C4-2B (cell line): ENCODE results near the gene PHKA1.
A peak's percentile ranks its signal among the peaks of the same experiment; 100 is the strongest.
"Not testable (repeated sequence)": the region's sequence is repeated elsewhere in the genome, so short reads cannot be mapped to it uniquely, and the experiment has no call there.

ENCODE experiments used
- H3K27ac ChIP-seq: fragments of 450-650 bp; 2 replicates; pipeline ENCODE4 v1.5.1; 2017
- CTCF ChIP-seq: fragments of 450-650 bp; conservative IDR thresholded peaks from 2 replicates; pipeline ENCODE4 v1.5.1; 2017; ENCODE audit warnings: mild to moderate bottlenecking
- ZFX ChIP-seq: fragments of 450-650 bp; IDR thresholded peaks from 2 replicates; pipeline ENCODE4 v1.6.1; 2017

The PHKA1 gene

GRCh38 chrX:72624194-72624593 is 89.9 kb downstream of the PHKA1 start:
- H3K27ac ChIP-seq, result no peak overlapping the region
- TF ChIP-seq CTCF, result no peak
- no peak for TF ChIP-seq ZFX

- TF ChIP-seq ZFX (no peak), CTCF (no peak)
- H3K27ac ChIP-seq, result no peak overlapping the region
Observed at GRCh38 chrX:72621625-72622485, 92.3 kb downstream of the PHKA1 start.

GRCh38 chrX:72621163-72621562 is 92.9 kb downstream of the PHKA1 start:
- TF ChIP-seq CTCF, result no peak
- no peak for TF ChIP-seq ZFX

GRCh38 chrX:72620550-72621145 is 93.5 kb downstream of the PHKA1 start:
- H3K27ac ChIP-seq, result peak overlapping the region; percentile 63
- no peak for TF ChIP-seq ZFX
- no peak for TF ChIP-seq CTCF

More at GRCh38 chrX:72621163-72621562, 92.9 kb downstream of the PHKA1 start:
- peak overlapping the region; percentile 63 for H3K27ac ChIP-seq

- peak; percentile 33 for TF ChIP-seq CTCF
- TF ChIP-seq ZFX, result no peak
- no peak overlapping the region for H3K27ac ChIP-seq
Observed at GRCh38 chrX:72609313-72609712, 104.8 kb downstream of the PHKA1 start.

- no peak overlapping the region for H3K27ac ChIP-seq
- TF ChIP-seq CTCF (no peak), ZFX (no peak)
Observed at GRCh38 chrX:72604705-72605104, 109.4 kb downstream of the PHKA1 start.

- no peak overlapping the region for H3K27ac ChIP-seq
- TF ChIP-seq ZFX (no peak), CTCF (no peak)
Observed at GRCh38 chrX:72604112-72604511, 110.0 kb downstream of the PHKA1 start.

- not testable (repeated sequence) for H3K27ac ChIP-seq
Observed at GRCh38 chrX:72591038-72591437, 123.1 kb downstream of the PHKA1 start.
